ENCODE data around the gene ZNF521.

ZNF521 gene

GRCh38 chr18:25111377-25112288 is 240.3 kb downstream of the ZNF521 start:
- FAIRE-seq, result no peak

GRCh38 chr18:25109484-25109883 is 242.5 kb downstream of the ZNF521 start:
- no peak for FAIRE-seq

GRCh38 chr18:25103468-25104155 is 248.4 kb downstream of the ZNF521 start:
- FAIRE-seq, result no peak

- FAIRE-seq, result no peak
Measured at GRCh38 chr18:25102662-25103061, 249.3 kb downstream of the ZNF521 start.

GRCh38 chr18:25100418-25100817 is 251.5 kb downstream of the ZNF521 start:
- FAIRE-seq, result no peak

- FAIRE-seq, result no peak
Measured at GRCh38 chr18:25099895-25100294, 252.1 kb downstream of the ZNF521 start.

- FAIRE-seq, result no peak
Measured at GRCh38 chr18:25097569-25098056, 254.4 kb downstream of the ZNF521 start.

GRCh38 chr18:25097057-25097456 is 254.9 kb downstream of the ZNF521 start:
- FAIRE-seq, result no peak

GRCh38 chr18:25093141-25093540 is 258.8 kb downstream of the ZNF521 start:
- no peak for FAIRE-seq

GRCh38 chr18:25089470-25089869 is 262.5 kb downstream of the ZNF521 start:
- no peak for FAIRE-seq

- FAIRE-seq, result no peak
Measured at GRCh38 chr18:25086876-25087275, 265.1 kb downstream of the ZNF521 start.

- FAIRE-seq, result no peak
Measured at GRCh38 chr18:25081001-25081400, 271.0 kb downstream of the ZNF521 start.

GRCh38 chr18:25080211-25080610 is 271.8 kb downstream of the ZNF521 start:
- FAIRE-seq, result no peak

- FAIRE-seq, result no peak
Measured at GRCh38 chr18:25077944-25078723, 273.8 kb downstream of the ZNF521 start.

- FAIRE-seq, result no peak
Measured at GRCh38 chr18:25077038-25077943, 274.7 kb downstream of the ZNF521 start.

GRCh38 chr18:25075783-25076182 is 276.2 kb downstream of the ZNF521 start:
- FAIRE-seq, result no peak

- FAIRE-seq, result no peak
Measured at GRCh38 chr18:25075331-25075730, 276.6 kb downstream of the ZNF521 start.

- no peak for FAIRE-seq
Measured at GRCh38 chr18:25074925-25075324, 277.0 kb downstream of the ZNF521 start.

- FAIRE-seq, result no peak
Measured at GRCh38 chr18:25072205-25072604, 279.8 kb downstream of the ZNF521 start.

GRCh38 chr18:25067275-25068025 is 284.5 kb downstream of the ZNF521 start:
- no peak for FAIRE-seq

GRCh38 chr18:25066516-25066915 is 285.4 kb downstream of the ZNF521 start:
- FAIRE-seq, result no peak
